HUES48 (cell line): ENCODE results near the gene PTPRH.
A peak's percentile ranks its signal among the peaks of the same experiment; 100 is the strongest.

Experiments used
- H3K27ac ChIP-seq: one replicate; pipeline ENCODE4 v1.7.0; 2013; ENCODE audit warnings: low read depth, low read length, inconsistent platforms
- H3K27me3 ChIP-seq: 2 replicates; pipeline ENCODE4 v1.6.1; 2013; ENCODE audit warnings: mild to moderate bottlenecking, low read length; ENCODE audit not compliant: control insufficient read depth, insufficient read depth
- H3K36me3 ChIP-seq: 2 replicates; pipeline ENCODE4 v1.6.1; 2013; ENCODE audit warnings: low read length; ENCODE audit not compliant: control insufficient read depth, insufficient read depth
- H3K4me1 ChIP-seq: 2 replicates; pipeline ENCODE4 v1.6.1; 2013; ENCODE audit warnings: mild to moderate bottlenecking, low read length; ENCODE audit not compliant: control insufficient read depth, insufficient read depth
- H3K4me3 ChIP-seq: 2 replicates; pipeline ENCODE4 v1.5.1; 2013; ENCODE audit warnings: mild to moderate bottlenecking, low read depth, low read length
- H3K9ac ChIP-seq: 2 replicates; pipeline ENCODE4 v1.6.1; 2013; ENCODE audit warnings: mild to moderate bottlenecking, low read depth, low read length, moderate library complexity
- H3K9me3 ChIP-seq: 2 replicates; pipeline ENCODE4 v1.6.1; 2013; ENCODE audit warnings: low read length; ENCODE audit not compliant: control insufficient read depth, insufficient read depth

PTPRH gene

GRCh38 chr19:55208880-55209692, at the start of gene PTPRH:
Gene PTPRH (minus strand): TSS chr19:55209501. CDS start chr19:55209433, 68 bp downstream.
- Histone ChIP-seq H3K9ac (no peak within 1 kb of the TSS), H3K36me3 (no peaks in the 10 kb centered on the region), H3K9me3 (peaks cover 5% of the 10 kb centered on the region), H3K27ac (peak within 1 kb of the TSS; percentile 8), H3K4me1 (0 out of 2 replicates have a peak, but pooled peaks cover 5% of the 10 kb centered on the region), H3K27me3 (no peaks in the 10 kb centered on the region), H3K4me3 (no peak within 1 kb of the TSS)

- H3K4me1 ChIP-seq, result peaks cover 18% of the 10 kb centered on the region
- H3K27ac ChIP-seq, result peak overlapping the region; percentile 94
- H3K9ac ChIP-seq, result peak overlapping the region; percentile 79
- H3K36me3 ChIP-seq, result 0 out of 2 replicates have a peak, but pooled peaks cover 6% of the 10 kb centered on the region
- no peaks in the 10 kb centered on the region for H3K9me3 ChIP-seq
- H3K4me3 ChIP-seq, result peak overlapping the region; percentile 95
- H3K27me3 ChIP-seq, result no peaks in the 10 kb centered on the region
Measured at GRCh38 chr19:55258476-55258827, 49.2 kb upstream of the PTPRH start.

DNA sequence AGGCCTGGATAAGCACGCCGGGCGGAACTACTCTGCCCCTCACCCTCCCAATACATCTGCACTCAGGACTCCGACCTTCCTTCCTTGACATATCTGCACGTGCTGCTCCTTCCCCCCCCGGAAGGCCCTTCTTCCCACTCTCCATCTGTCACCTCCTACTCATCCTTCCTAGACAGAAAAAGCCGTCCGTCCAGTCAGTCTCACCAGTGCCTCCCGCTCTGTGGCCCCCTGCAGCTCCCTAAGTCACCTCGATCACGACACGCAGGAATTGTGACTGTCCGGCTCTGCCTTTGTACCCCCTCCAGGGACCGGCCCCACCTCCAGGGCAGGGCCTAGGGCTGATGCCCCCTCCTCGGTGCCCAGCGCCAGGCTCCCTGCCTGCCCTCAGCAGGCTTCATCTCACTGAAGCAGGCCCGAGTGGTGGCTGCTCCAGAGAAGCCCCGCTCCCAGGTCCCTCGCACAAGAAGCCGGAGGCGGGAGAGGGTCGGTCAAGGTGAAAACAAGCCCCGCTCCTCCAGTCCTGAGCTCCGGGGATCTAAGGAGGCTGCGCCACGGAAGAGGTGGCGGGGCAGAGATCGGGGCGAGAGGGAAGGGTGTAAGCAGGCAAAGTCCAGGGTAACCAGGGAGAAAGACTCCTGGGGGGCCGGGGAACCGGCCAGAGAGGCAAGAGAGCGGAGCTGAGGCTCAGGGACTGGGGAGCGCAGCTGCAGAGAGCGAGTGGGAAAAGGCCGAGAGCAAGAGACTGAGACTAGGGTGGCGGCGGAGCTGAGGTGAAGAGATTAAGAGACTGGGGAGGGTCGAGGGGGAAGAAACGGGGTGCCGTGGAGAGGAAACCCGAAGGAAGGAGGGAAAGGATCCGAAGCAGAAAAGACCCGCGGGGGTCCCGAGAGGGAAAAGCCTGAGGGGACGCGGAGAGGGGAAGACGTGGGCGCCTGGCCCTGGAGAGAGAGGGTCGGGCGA, 48.4 kb upstream of the PTPRH start:
- Histone ChIP-seq H3K27ac (no peak overlapping the region), H3K4me1 (peaks cover 18% of the 10 kb centered on the region), H3K4me3 (peak overlapping the region; percentile 95), H3K9me3 (no peaks in the 10 kb centered on the region), H3K36me3 (0 out of 2 replicates have a peak, but pooled peaks cover 9% of the 10 kb centered on the region), H3K27me3 (no peaks in the 10 kb centered on the region), H3K9ac (no peak overlapping the region)

GRCh38 chr19:55256562-55257460, 47.5 kb upstream of the PTPRH start:
- H3K4me3 ChIP-seq, result peak overlapping the region; percentile 95
- H3K36me3 ChIP-seq, result peaks cover 11% of the 10 kb centered on the region; the same call in 1 of the 2 replicates
- no peak overlapping the region for H3K27ac ChIP-seq
- no peaks in the 10 kb centered on the region for H3K27me3 ChIP-seq
- no peak overlapping the region for H3K9ac ChIP-seq
- H3K9me3 ChIP-seq, result no peaks in the 10 kb centered on the region
- peaks cover 18% of the 10 kb centered on the region for H3K4me1 ChIP-seq

DNA sequence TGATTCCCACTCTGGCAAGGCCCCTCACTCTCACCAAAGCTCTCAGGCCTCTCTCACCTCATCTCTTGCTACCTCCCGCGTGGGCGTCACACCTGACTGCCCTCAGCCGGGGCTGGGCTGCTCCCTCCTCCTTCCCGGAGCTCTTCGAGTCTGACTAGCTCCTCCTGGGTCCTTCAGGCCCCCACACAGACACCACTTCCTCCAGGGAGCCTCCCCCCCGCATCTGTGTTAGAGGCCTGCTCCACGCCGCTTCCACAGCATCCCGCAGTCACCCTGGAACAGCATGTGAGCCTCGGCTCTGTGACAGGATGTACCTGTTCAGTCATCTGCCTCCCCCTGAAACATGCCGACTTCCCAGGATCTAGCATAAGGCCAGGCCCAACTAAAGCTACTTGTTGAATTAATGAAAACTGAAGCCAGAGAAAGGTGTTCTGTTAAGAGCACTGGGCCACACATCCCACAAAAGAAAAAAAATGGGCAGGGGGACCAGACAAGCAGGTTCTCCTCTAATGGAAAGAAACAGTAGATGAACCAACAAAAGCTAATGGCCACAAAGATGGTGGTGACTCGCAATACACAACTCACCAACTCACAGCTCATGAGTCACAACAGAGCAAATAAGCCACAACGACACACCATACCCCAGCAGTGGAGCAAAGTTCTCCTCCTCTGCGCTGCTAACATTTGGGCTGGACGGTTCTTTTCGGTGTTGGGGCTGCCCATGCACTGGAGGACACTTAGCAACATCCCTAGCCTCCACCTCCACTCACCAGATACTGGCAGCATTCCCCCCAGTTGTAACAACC, 46.5 kb upstream of the PTPRH start:
- H3K4me3 ChIP-seq, result 0 out of 2 replicates have a peak overlapping the region, but pooled peaks have one; percentile 22
- no peaks in the 10 kb centered on the region for H3K27me3 ChIP-seq
- H3K36me3 ChIP-seq, result peaks cover 13% of the 10 kb centered on the region; the same call in 1 of the 2 replicates
- H3K9ac ChIP-seq, result no peak overlapping the region
- H3K27ac ChIP-seq, result no peak overlapping the region
- no peaks in the 10 kb centered on the region for H3K9me3 ChIP-seq
- H3K4me1 ChIP-seq, result peaks cover 18% of the 10 kb centered on the region

GRCh38 chr19:55254625-55254977, 45.3 kb upstream of the PTPRH start:
- Histone ChIP-seq H3K9ac (no peak overlapping the region), H3K27ac (no peak overlapping the region), H3K4me1 (peaks cover 11% of the 10 kb centered on the region), H3K27me3 (no peaks in the 10 kb centered on the region), H3K36me3 (peaks cover 13% of the 10 kb centered on the region; the same call in 1 of the 2 replicates), H3K4me3 (no peak overlapping the region), H3K9me3 (no peaks in the 10 kb centered on the region)

DNA sequence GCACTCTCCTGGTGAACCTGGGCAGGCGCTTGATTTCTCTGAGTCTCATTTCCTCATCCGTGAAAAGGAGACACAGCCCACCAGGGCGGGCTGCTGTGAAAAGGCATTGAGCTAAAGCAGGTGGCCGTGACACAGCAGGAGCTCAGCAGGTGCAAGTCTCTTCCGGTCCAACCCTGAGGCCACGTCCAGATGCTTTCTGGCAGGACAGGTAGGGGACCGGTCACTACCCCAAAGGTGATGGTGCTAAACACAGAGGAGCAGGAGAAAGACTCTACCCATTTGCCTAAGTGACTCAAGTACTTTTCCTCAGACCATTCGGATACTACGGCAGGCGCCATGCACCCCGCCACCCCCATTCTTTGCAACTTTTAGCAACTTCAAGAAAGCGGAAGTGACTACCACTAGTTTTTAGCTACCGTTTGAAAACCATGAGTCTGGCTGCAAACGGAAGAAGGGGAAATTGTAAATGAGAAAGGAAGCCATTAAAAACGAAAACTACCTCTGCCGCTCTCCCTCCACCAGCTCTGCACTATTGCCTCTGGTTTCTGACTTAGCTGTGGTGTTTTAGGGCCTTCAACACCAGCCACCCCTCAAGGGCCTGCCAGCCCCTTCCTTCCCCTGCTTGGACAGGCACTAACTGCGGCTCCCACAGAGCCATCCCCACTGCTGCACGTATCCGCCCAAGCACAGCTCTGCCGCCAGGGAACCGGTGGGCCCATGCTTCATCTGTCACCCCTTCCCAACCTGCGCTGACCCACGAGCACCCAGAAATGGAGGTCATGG, 44.7 kb upstream of the PTPRH start:
- H3K4me3 ChIP-seq, result no peak overlapping the region

DNA sequence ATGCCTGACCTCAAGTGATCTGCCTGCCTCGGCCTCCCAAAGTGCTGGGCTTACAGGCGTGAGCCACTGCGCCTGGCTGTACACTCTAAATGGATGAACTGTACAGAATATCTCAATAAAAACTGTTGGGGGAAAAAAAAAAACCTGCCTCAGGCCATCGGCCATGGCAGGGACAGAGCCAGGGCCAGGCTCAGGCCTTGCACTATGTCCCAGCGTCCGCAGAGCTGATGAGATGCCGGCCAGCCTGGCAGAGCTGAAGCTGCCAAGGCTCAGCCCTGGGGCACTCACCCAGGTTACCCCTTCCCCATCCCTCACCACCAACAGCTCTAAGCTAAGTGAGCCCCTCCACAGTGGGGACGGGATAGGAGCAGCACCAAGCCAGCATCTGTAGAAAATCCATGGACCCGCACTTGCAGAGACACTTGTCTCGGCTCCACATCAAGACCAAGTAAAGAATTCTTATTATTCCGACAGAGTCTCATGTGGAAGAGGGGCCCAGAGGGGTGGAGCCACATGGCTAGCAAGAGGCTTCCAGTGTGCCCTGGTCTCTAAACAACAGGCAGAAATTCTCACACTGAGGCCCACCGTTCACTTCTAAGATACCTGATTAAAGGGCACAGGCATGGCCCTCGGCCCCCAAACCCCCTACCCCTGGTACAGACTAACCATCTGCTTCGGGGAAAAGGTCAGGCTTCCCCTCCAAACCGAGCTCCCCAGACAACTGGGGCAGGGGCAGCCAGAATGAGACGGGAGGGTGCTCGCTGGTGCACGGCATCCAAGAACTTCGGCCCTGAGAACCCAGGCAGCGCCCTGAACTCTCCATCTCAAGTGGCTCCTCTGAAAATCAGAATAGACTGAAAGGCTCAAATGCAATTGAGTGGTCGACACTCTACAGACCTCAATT, 43.7 kb upstream of the PTPRH start:
- H3K4me1 ChIP-seq, result peaks cover 11% of the 10 kb centered on the region
- H3K9me3 ChIP-seq, result no peaks in the 10 kb centered on the region
- no peak overlapping the region for H3K9ac ChIP-seq
- no peak overlapping the region for H3K27ac ChIP-seq
- peaks cover 13% of the 10 kb centered on the region; the same call in 1 of the 2 replicates for H3K36me3 ChIP-seq
- no peaks in the 10 kb centered on the region for H3K27me3 ChIP-seq
- no peak overlapping the region for H3K4me3 ChIP-seq

More for the DNA sequence above, 44.7 kb upstream of the PTPRH start:
- H3K27ac ChIP-seq, result no peak overlapping the region
- peaks cover 11% of the 10 kb centered on the region for H3K4me1 ChIP-seq
- no peaks in the 10 kb centered on the region for H3K9me3 ChIP-seq
- H3K27me3 ChIP-seq, result no peaks in the 10 kb centered on the region
- peaks cover 13% of the 10 kb centered on the region; the same call in 1 of the 2 replicates for H3K36me3 ChIP-seq
- H3K9ac ChIP-seq, result no peak overlapping the region
